Measurements from ENCODE around the gene ADM.
A peak's percentile ranks its signal among the peaks of the same experiment; 100 is the strongest.

Gene ADM

DNA sequence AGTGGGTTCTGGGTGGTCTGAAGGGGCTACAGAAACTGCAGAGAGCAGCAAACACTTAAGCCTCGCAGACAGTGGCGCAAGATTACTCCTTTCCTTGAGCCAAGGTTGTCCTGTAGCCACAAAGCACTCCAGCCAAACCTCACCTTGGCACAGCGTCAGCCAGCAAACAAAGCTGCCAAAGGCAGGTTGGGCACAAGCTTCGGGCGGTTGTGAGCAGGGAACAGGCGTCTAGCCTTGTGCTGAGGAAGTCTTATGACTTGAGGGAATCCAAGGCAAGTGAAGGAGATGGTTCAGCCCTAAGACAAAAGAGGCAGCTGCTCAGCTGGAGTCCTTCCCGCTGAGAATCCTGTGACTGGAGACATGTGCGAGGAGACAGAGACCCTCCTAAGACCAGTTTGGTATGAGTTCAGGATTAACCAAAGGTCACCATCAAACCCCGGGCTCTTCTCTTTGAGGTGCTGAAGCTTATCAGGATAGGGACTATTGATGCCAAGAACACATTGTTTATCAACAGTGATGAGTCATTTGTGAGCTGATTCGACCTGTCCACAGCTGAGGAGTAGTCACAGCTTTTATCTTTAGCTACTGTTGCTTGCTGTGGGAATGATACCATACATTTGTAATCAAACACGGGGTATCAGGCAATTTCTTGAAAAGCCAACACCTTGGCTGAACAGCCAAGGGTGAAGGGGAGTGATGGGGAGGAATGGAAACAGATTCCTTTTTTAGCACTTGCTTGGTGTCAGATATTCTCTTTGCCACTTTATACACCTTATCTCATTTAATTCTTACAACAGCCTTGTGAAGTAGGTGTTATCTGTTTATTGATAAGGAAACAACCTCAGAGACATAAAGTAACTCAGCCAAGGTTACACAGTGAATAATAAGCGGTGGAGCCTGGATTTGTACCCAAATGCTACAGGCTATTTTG is 4.6 kb downstream of the ADM start:
- DNase-seq (ENCODE audit: low read depth in 2 of 2), result no peak

DNA sequence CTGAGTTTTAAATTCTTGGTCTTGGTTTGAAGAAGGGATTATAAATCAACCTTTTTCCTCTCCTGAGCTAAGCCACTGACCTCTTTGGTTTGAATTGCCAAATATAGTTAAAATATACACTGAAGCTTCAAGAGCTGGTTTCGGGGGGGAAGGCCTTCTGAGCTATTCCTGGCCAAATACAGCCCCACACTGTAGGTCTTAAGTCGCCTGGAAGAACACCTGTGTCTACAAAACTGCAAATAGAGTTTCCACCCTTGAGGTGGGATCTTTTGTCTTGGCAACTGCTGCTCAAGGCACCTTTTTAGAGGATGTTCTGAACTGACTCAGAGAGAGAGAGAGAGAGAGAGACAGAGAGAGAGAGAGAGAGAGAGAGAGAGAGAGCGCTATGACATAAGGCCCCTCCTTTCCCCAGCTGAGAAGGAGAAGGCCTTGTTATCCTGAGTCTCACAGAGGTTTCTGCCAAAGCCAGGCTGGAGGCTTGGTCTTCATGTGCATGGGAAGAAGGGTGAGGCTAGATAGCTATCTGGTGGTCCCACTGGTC is 5.5 kb downstream of the ADM start:
- no peak for DNase-seq (ENCODE audit: low read depth in 2 of 2)

DNA sequence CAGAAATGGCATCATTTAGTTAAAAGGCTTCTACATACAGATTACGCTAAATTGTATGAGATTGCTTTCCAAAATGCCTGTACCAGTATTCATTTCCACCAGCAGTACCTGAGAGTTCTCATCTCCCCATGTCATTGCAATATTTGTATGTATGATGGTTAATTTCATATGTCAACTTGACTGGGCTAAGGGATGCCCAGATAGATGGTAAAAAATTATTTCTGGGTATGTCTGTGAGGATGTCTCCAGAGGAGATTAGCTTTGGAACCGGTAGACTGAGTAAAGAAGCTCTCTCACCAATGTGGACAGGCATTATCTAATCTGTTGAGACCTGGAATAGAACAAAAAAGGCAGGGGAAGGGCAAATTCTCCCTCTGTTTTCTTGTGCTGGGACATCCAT is 6.9 kb downstream of the ADM start:
- DNase-seq (ENCODE audit: low read depth in 2 of 2), result no peak

DNA sequence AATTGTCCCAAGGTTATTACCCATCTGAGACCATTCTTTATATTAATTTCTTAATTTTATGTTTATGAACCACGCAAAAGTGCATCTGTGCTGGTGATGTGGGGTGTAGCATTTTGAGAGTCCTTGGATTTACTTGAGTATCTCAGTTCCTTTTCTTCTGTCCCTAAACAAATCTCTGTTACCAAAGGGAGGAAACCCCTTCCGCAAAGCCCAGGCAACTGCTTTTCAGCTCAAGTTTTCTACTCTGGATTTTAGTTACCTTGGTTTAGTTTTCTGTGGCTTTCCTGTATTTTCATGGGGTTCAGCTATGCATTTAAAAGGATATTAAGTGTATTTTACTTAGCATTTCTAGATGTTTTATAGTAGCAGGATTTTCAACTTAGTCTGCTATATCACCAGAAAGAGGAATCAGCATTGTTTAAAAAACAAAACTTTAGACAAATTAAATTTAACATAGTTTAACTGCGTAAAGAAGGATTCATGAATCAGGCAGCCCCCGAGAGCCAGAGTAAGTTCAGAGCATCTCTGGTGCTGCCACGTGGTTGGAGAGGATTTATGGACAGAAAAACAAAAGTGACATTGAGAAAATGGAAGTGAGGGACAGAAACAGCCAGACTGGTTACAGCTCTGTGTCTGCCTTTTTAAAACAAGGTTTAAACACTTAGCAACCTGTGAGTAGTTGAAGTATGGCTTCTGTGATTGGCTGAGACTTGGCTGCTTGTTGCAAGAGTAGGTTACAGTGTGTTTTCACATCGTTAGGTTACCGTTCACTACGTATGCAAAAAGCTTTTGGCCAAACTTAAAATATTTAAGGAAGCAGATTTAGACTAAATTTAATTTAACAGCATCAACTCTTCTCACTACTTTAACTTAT is 9.6 kb downstream of the ADM start:
- no peak for DNase-seq (ENCODE audit: low read depth in 2 of 2)

DNA sequence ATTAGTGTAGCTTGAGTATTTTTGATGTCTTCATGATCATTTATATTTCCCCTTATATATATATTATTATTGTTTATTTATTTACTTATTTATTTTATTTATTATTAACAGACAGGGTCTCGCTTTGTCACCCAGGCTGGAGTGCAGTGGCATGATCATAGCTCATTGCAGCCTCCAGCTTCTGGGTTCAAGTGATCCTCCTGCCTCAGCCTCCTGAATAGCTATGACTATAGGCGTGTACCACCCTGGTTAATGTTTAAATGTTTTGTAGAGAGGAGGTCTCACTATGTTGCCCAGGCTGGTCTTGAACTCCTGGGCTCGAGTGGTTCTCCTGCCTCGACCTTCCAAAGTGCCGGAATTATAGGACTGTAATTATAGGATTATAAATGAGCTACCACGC is 10.2 kb downstream of the ADM start:
- no peak for DNase-seq (ENCODE audit: low read depth in 2 of 2)

DNA sequence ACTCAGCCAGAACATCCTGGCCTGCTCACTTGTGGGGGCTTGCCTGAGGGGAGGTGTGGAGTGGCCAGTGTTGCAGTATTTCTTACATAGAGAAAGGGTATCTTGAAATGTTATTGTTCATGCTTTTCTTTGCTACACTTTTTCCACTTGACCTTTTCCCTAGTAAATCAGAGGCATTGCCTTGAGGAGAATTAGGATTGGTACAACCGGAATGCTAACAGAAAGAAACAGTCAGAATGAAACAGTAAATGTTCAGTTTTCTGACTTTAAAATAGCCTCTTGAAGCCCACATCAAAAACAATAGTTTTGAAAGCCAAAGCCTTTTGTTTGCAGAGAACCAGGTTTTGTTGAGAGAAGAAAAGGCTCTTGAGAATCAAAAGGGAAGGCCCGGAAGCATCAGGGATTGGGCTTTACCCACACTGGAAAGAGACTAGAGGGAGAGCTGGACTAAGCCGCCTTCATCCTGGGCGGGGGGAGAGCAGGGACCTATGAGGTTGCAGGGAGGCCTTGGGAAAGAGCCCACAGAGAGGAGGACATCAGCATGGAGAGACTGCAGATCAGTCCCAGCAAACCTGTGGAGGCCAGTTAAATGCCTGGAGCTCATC is 12.4 kb downstream of the ADM start:
- no peak for DNase-seq (ENCODE audit: low read depth in 2 of 2)

DNA sequence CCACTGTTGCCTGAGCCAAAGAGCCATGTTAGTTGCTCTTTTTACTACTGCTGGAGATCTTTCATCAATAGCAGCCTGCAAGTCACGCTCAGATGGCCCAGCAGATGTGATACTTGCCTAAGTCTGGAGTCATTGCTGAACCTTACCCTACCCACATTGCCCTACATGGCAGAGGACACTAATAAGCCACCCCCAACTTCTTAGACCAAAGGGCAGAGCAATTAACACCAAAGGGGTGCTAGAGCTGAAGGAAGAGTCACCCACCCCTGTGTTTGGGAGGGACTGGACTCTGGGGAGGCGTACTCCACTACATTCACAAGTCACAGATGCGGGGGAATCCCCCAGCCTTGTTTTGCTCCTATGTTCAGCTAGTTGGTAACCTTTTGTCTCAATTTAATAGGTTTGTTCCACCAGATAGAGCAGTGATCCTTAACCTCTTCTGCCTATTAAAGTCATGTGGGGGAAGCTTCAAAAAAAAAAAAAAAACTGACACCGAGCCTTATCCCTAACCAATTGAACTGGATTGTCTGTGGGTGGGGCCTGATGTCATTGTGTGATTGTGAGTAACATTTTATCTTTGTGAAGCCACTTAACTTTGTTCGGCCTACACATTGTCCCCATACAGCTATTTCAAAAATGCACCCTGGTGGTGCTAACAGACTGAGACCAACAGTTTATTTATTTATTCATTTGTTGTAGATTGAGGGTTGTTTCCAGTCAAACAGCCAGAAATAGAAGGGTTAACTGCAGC is 13.1 kb downstream of the ADM start:
- DNase-seq (ENCODE audit: low read depth in 2 of 2), result no peak

DNA sequence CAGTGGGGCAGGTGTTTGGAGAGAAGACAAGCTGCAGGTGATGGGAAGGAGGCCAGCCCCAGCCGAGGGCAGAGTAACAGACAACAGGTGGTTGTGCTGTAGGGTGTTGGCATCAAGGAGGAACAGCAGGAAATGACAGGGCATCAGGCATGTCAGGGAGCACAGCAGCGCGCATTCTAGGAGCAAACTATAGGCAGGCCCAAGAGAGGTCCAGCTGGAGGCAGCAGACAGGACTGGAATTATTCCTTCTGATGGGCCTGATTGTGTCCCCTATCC is 13.6 kb downstream of the ADM start:
- no peak for DNase-seq (ENCODE audit: low read depth in 2 of 2)

DNA sequence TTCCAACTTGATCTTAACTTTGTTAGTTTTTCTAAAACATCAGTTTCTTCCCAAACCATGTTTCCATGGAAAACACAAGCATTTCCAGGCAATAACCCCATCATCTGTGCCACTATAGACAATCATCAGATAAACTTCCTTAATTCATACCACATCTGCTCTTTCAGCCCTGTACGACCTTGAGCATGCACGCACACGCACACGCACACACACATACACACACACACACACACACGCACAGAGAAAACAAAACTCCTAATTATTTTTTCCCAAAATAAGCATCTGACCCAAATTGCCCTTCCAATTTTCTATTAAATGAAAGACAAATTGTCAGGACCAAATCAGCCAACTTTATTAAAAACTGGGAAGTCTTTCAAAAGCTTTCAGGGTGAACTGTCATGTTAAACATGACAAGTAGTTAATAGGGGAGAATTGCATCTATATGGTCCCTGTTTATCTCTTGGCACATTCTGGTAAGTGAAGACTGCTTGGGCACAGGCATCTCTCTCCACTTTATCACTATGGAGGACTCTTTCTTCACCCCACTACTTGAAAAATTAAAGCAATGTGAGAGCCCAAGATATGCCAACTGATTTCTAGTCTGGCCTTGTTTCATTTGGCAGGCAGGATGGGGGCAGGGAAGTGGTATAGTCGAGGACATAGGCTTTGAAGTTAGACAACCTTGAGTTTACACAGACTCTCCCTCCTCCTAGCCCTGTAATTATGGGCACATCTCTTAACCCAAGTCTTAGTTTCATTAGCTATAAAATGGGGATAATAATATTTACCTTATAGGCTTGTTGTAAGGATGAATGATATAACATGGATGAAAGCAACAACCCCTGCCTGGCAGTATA is 15.1 kb downstream of the ADM start:
- DNase-seq (ENCODE audit: low read depth in 2 of 2), result no peak

DNA sequence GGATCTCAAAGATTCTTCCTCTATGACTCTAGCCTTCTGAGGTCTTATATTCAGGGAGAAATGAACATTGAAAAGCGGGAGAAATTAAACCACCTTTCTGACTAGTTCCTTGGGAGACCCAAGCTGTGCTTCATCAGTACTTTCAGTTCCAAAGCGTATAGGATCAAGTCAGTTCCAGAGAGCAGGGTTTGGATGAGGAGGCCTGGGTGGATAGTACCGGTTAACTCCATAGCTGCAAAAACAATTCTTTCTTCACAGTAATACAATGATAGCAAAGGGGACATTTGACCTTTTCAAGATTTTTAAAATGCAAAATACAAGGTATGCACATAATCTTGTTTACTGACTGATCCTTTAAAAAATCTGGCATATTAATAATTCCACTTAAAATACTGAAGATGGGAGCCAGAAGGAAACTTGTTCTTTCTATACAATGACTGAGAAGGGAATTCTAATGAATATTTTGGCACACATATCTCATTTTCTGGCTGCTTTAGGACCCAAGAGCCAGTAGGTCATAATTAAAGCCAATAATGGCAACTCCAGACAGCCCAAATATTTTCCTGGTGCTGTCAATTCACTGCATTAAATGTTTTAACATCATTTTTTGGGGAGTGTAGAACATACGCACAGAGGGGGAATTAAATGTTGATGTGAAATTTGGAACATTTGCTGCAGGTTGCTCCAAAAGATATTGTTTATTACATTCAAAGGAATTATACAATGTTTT is 16.0 kb downstream of the ADM start:
- no peak for DNase-seq (ENCODE audit: low read depth in 2 of 2)

DNA sequence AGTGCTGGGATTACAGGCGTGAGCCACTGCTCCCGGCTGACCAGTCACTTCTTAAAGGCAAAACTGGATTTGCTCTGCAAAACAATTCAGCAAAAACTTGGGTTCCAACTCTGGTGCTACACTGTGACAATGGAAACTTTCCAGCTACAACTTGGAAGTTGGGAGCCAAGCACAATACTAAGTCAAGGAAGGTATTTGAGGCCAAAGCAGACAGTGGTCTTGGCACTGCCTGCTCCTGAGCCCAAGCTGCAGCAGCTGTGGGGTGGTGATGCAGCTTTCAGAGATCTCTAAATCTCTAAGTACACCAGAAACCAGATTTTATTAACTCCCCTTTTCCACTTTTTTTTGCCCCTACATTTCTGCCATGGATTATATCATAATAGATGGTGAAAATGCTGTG is 17.5 kb downstream of the ADM start:
- DNase-seq (ENCODE audit: low read depth in 2 of 2), result no peak

DNA sequence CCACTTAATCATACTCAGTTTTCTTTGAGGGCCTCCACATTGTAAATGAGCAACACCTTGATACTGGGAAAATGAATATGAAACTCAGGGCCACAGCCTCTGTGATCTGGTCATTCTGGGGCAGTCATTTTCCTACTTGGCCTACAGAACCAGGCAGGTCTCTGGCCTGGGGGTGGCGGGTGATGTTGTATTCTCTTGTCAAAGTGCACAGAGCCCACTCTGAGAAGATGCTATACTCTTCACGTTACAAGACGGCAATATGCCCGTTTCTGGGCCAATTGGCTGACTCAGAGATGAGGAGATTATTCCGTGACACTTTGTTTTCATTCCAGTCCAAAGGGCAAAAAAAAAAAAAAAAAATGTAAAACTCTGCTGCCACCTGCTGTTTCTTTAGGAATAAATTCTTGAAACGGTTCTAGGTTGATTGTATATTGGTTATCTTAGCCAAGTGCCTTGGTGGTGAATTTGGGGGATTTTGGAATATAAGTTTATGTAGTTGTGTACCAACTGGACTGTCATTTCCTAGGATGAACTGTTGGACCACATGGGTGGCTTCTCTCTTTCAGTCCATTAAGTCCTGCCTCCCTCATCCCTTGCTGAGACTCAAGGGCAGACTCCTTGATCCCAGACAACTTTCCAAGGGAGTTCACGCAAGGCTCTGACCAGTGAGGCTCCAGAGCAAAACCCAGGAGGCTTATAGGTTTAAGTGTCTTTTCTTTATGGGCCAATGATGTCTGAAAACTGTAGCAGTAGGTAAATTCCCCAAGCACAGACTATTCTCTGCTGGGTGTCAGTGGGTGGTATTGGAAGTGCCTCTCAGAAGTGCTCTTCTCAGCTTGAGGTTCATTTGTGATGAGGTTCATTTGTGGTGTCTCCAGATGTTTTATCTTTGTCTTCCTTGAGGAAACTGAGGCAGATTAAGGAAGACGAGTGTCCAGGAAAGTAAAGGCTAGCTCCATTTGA is 18.2 kb downstream of the ADM start:
- DNase-seq (ENCODE audit: low read depth in 2 of 2), result peak in 1 of 2 donors; percentile 16

DNA sequence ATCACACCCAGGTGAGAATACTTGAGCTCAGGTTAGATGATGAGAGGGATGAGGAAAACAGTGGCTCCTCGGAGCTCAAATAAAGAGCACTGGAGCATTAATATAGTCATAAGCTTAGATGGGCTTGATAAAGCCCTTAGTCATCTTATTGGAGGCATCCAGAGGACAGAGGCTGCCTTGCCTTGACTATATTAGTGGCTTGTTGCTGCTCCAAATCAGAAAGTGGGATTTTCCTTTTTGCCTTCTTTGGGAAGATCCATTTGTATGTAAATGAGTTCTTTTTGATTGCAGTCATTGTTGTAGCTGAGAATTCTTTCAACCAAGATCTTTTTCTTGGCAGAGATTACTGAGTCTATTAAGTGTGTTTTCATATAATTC is 18.9 kb downstream of the ADM start:
- DNase-seq (ENCODE audit: low read depth in 2 of 2), result no peak

DNA sequence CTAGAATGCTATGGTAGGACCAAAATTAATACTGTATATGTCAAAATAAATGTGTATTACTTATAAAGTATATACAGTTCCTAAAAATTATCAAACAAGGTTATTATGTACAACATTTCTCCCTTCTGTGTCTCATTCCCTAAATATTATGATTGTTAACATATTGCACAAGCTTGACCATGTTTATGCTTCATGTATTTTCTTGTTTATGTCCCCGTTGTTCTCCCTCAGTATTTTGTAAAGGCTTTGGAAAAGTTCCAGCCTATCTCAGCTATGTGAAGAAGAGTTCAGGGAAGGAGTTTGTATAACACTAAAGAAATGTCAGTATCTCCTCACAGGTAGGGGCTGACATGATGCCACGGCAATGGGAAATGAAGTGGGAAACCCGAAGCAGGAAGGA is 19.6 kb downstream of the ADM start:
- DNase-seq (ENCODE audit: low read depth in 2 of 2), result no peak

DNA sequence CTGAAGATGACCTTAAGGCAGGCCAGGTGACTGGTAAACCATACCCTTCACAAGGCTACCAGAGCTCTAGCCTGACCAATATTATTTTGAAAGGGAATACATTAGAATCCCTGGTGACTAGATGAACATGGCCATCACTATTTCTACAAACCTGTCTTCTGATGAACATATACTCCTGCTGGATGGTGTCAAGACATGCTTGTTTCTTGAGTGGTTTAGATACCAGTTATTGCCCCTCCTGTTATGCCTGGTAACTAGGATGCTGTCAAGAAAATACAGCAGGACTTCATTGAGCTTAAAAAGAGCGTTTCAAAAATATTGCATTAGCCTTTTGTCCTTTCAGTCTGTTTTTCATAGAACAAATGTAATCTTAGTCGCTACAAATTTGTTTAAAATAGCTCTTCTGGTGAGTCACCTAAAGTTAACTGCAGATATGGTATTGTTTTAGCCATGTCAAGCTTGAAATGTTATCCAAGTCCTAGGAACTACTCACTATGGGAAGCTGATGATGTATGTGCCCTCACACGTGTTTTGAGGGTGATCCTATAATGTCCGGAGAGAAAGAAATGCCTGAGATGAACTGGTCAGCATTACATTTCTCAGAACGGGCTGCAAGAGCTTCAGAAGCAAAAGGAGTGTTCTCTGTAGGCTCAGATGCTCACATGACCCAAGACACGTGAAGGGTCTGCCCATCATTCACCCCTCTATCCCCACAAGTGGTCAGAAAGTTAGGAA is 20.6 kb downstream of the ADM start:
- no peak for DNase-seq (ENCODE audit: low read depth in 2 of 2)

DNA sequence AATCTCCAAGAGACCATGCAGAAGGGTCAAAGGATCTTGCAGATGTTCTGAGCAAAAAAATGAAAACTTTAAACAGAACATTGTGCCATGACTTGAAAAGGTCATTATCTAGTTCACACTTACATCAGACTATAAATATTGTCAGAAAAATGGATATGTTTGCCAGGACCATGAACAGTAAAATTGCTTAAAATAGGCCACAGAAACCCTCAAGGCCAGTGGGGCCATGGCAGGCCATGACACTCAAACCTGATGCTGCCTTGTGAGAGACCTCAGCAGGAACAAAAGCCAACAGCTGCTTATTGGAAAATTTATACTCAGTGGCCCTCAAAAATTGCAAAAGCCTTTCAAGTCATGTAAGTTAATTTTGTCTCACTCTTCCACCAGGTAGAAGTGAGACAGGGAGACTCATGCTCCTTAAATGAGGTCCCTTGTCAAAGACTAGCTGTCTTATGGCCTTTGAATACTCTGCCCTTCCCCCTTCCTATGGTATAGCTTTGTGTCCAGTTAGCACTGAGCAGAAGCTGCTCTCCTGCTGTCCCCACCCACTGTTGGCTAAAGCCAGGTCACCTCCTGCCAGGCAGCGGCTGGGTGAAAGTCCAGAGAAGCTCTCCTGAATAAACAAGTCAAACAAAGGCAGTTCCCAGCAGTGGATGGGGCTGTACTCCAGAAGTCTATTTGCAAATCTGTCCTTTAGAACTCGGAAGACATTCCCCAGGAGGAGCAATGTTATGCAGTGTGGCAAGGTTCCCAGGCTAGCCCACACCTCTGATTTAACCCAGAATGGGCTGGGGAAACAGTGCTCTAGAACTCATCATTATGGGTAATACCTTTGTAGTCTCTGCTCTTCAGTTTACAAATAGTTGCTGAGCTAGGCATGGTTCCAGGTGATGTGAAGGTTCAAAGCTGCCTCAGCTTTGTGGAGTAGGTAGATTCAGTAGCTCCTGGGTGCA is 21.4 kb downstream of the ADM start:
- no peak for DNase-seq (ENCODE audit: low read depth in 2 of 2)

DNA sequence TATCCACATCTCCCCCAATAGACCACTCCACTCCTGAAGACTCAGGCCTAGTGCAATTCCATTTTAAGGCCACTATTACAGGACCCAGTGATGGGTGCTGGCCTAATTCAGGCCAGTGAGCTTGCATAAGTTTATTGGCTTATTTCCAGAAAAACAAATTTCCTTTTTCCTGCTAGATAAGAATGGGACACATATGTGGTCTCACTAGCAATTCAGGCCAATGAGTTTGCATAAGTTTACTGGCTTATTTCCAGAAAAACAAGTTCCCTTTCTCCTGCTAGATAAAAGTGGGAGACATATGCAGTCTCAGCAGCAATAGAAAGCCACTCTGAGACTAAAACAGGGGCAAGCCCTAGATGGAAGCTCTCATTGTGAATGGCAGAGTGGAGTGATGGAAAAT is 22.4 kb downstream of the ADM start:
- no peak for DNase-seq (ENCODE audit: low read depth in 2 of 2)

Measured in stimulated activated CD4-positive, alpha-beta T cell treated with anti-CD3 and anti-CD28 coated beads, Interleukin-1b, Interleukin-23, amount 100 ng/mL, for 4 hours (primary cell).